Measurements from ENCODE around the gene GPX6.
A peak's percentile ranks its signal among the peaks of the same experiment; 100 is the strongest.

GPX6 gene

DNA sequence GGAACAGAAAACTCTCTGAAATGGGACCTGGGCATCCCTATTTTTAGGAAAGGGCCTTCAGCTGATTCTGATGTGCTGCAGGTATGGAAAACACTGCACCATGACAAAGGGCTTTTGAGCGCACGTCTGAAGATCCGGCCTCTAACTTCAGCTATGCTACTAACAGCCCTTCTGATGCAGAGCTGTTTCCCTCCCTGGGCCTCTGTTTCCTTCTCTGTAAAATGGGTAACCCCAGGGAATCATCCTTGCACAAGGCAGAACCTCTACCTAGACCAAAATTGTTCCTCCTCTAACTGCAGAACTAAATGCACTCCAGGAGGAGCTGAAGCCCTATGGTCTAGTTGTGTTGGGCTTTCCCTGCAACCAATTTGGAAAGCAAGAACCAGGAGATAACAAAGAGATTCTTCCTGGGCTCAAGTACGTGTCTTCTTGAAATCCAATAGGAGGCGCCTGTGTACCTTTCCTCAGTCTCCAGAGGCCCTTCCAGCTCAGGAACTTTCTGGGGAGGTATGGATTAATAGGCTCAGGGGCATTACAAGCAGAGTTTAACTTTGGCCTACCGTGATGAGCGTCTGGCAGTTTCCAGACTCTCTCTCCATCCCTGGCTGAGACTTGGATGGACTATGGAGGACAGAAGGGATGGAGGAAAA is 16.0 kb upstream of the GPX6 start:
- Histone ChIP-seq H4K20me1 (ENCODE audit: insufficient read depth, low read length) (no peaks in the 10 kb centered on the region), H3K79me2 (ENCODE audit: insufficient read depth, low read length) (no peaks in the 10 kb centered on the region), H3K27ac (ENCODE audit: low read length) (no peak overlapping the region), H3K4me2 (ENCODE audit: insufficient read depth, low read length) (no peak overlapping the region), H3K27me3 (ENCODE audit: insufficient read depth, low read length, poor library complexity) (peaks cover 6% of the 10 kb centered on the region), H3K9me3 (ENCODE audit: insufficient read depth, low read length, severe bottlenecking) (no peaks in the 10 kb centered on the region), H3K4me3 (ENCODE audit: low read depth in 1 of 2, low read length in 2 of 2) (no peak overlapping the region), H3K9ac (ENCODE audit: low read depth, low read length) (no peak overlapping the region), H2AFZ (ENCODE audit: low read depth, low read length) (no peak overlapping the region), H3K36me3 (ENCODE audit: insufficient read depth, low read length) (no peaks in the 10 kb centered on the region), H3K4me1 (ENCODE audit: insufficient read depth, low read length) (no peaks in the 10 kb centered on the region)
- TF ChIP-seq, protein P1, sequence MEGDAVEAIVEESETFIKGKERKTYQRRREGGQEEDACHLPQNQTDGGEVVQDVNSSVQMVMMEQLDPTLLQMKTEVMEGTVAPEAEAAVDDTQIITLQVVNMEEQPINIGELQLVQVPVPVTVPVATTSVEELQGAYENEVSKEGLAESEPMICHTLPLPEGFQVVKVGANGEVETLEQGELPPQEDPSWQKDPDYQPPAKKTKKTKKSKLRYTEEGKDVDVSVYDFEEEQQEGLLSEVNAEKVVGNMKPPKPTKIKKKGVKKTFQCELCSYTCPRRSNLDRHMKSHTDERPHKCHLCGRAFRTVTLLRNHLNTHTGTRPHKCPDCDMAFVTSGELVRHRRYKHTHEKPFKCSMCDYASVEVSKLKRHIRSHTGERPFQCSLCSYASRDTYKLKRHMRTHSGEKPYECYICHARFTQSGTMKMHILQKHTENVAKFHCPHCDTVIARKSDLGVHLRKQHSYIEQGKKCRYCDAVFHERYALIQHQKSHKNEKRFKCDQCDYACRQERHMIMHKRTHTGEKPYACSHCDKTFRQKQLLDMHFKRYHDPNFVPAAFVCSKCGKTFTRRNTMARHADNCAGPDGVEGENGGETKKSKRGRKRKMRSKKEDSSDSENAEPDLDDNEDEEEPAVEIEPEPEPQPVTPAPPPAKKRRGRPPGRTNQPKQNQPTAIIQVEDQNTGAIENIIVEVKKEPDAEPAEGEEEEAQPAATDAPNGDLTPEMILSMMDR (IDR thresholded peaks at IDR 0.05; ENCODE audit: borderline replicate concordance, extremely low read depth, low read length, poor library complexity, severe bottlenecking), result peak; percentile 21
- TF ChIP-seq EZH2 (IDR thresholded peaks at IDR 0.05; ENCODE audit: borderline replicate concordance, low read depth, low read length, severe bottlenecking), result no peak
- no peak for ATAC-seq (ENCODE audit: insufficient read depth, low read depth)
- no peak for DNase-seq

DNA sequence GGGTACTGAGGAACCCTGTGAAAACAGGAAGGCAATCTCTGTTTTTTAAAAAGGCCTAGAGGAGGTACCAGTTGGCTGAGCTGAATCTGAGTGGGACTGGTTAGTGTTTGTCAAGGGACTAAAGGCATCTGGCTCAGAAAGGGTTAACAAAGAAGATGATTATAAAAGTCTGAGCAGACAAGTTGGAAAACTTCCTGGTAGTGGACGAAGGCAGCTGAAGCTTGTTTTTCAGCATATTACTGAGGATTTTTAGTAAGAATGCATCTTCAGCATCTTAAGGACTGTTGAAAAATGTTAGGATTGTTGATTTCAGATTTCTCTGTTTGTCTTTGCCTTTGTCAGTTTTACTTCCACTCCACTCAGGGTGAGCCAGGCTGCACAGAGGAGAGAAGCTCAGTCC is 15.2 kb upstream of the GPX6 start:
- H3K9ac ChIP-seq (ENCODE audit: low read depth, low read length), result no peak overlapping the region
- H3K27me3 ChIP-seq (ENCODE audit: insufficient read depth, low read length, poor library complexity), result peaks cover 14% of the 10 kb centered on the region
- no peak overlapping the region for H3K4me2 ChIP-seq (ENCODE audit: insufficient read depth, low read length)
- DNase-seq (no peak), ATAC-seq (ENCODE audit: insufficient read depth, low read depth) (no peak)
- peaks cover 3% of the 10 kb centered on the region; the same call in 1 of the 2 replicates for H3K4me1 ChIP-seq (ENCODE audit: insufficient read depth, low read length)
- H3K4me3 ChIP-seq (ENCODE audit: low read depth in 1 of 2, low read length in 2 of 2), result no peak overlapping the region
- no peaks in the 10 kb centered on the region for H3K9me3 ChIP-seq (ENCODE audit: insufficient read depth, low read length, severe bottlenecking)
- H2AFZ ChIP-seq (ENCODE audit: low read depth, low read length), result no peak overlapping the region
- H3K27ac ChIP-seq (ENCODE audit: low read length), result no peak overlapping the region
- H3K79me2 ChIP-seq (ENCODE audit: insufficient read depth, low read length), result no peaks in the 10 kb centered on the region
- TF ChIP-seq EZH2 (IDR thresholded peaks at IDR 0.05; ENCODE audit: borderline replicate concordance, low read depth, low read length, severe bottlenecking), result no peak
- no peaks in the 10 kb centered on the region for H3K36me3 ChIP-seq (ENCODE audit: insufficient read depth, low read length)
- H4K20me1 ChIP-seq (ENCODE audit: insufficient read depth, low read length), result no peaks in the 10 kb centered on the region

DNA sequence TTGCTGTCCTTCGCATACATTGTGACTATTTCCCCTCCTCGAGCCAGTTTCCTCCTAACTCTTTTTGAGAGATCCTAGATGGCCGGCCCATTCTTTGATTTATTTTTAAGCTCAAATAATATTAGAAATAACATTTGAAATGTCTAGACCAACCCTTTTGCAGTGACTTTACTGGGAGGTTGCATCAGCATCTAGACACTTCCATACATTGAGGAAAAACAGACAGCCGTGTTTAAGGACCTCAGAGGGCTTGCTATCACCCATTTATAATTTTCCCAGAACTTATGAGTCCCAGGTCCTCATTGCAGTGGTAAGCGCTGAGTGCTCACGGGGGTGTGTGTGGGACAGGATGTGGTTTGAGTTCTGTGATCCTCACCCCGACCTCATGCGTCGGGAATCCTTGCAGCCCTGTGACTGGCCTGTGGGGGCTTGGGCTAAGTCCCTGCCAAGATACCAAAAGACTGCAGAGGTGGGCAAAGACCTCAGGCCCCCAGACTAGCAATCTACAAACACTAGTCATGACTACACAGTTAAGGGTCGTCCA is 10.0 kb upstream of the GPX6 start, which contains the start of gene GPX5:
GPX5 (plus strand) TSS at position 386 of the 544 bp plus-strand sequence; CDS start at position 519, 133 bp downstream.
- Histone ChIP-seq H4K20me1 (ENCODE audit: insufficient read depth, low read length) (no peaks in the 10 kb centered on the region), H3K79me2 (ENCODE audit: insufficient read depth, low read length) (no peaks in the 10 kb centered on the region), H3K27ac (ENCODE audit: low read length) (no peak within 1 kb of the TSS), H3K36me3 (ENCODE audit: insufficient read depth, low read length) (no peaks in the 10 kb centered on the region), H2AFZ (ENCODE audit: low read depth, low read length) (no peak within 1 kb of the TSS), H3K4me1 (ENCODE audit: insufficient read depth, low read length) (peaks cover 10% of the 10 kb centered on the region; the same call in 1 of the 2 replicates), H3K9ac (ENCODE audit: low read depth, low read length) (no peak within 1 kb of the TSS), H3K9me3 (ENCODE audit: insufficient read depth, low read length, severe bottlenecking) (no peaks in the 10 kb centered on the region), H3K4me3 (ENCODE audit: low read depth in 1 of 2, low read length in 2 of 2) (no peak within 1 kb of the TSS), H3K27me3 (ENCODE audit: insufficient read depth, low read length, poor library complexity) (peaks cover 36% of the 10 kb centered on the region), H3K4me2 (ENCODE audit: insufficient read depth, low read length) (no peak within 1 kb of the TSS)
- TF ChIP-seq EZH2 (IDR thresholded peaks at IDR 0.05; ENCODE audit: borderline replicate concordance, low read depth, low read length, severe bottlenecking), result peak; percentile 37
- TF ChIP-seq, protein P1 (IDR thresholded peaks at IDR 0.05; ENCODE audit: borderline replicate concordance, extremely low read depth, low read length, poor library complexity, severe bottlenecking), result no peak
- DNase-seq, result peak; percentile 64
- ATAC-seq (ENCODE audit: insufficient read depth, low read depth), result peak; percentile 95

DNA sequence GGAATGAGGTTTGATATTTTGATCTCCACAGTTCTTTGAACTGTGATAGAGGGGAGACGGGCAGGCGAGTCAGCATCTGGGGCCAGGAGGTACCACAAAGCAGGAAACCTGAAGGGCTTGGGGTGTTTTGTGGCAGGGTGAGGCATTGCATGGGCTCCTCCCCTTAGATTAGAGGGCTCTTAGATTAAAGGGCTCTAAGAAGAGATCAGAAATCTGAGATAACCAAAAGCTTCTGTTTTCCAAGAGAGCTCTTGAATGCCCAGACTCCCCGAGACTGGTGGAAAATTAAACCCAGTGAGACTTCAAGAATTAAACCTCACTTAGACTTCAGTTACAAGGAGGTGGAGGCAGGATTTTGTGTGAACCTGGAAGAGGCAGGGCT is 7.6 kb upstream of the GPX6 start:
- H3K27me3 ChIP-seq (ENCODE audit: insufficient read depth, low read length, poor library complexity), result peaks cover 48% of the 10 kb centered on the region
- no peak overlapping the region for H3K4me3 ChIP-seq (ENCODE audit: low read depth in 1 of 2, low read length in 2 of 2)
- no peak overlapping the region for H3K9ac ChIP-seq (ENCODE audit: low read depth, low read length)
- H3K27ac ChIP-seq (ENCODE audit: low read length), result no peak overlapping the region
- no peak for TF ChIP-seq EZH2 (IDR thresholded peaks at IDR 0.05; ENCODE audit: borderline replicate concordance, low read depth, low read length, severe bottlenecking)
- TF ChIP-seq, protein P1 (IDR thresholded peaks at IDR 0.05; ENCODE audit: borderline replicate concordance, extremely low read depth, low read length, poor library complexity, severe bottlenecking), result no peak
- peak; percentile 86 for ATAC-seq (ENCODE audit: insufficient read depth, low read depth)
- no peak overlapping the region for H3K4me2 ChIP-seq (ENCODE audit: insufficient read depth, low read length)
- no peaks in the 10 kb centered on the region for H3K36me3 ChIP-seq (ENCODE audit: insufficient read depth, low read length)
- no peak overlapping the region for H2AFZ ChIP-seq (ENCODE audit: low read depth, low read length)
- peaks cover 10% of the 10 kb centered on the region; the same call in 1 of the 2 replicates for H3K4me1 ChIP-seq (ENCODE audit: insufficient read depth, low read length)
- no peaks in the 10 kb centered on the region for H3K9me3 ChIP-seq (ENCODE audit: insufficient read depth, low read length, severe bottlenecking)
- no peaks in the 10 kb centered on the region for H3K79me2 ChIP-seq (ENCODE audit: insufficient read depth, low read length)
- H4K20me1 ChIP-seq (ENCODE audit: insufficient read depth, low read length), result no peaks in the 10 kb centered on the region
- DNase-seq, result peak; percentile 49

All from DND-41 (cell line).